ENCODE results near the gene NCOA3. TPM values are rescaled to one million over a fixed set of nuclear protein-coding genes. Genes with fewer than 3 reads are reported as not detected.

The NCOA3 gene
- total RNA-seq, 1 donor from 2014 or later: 42.8 TPM

DNA sequence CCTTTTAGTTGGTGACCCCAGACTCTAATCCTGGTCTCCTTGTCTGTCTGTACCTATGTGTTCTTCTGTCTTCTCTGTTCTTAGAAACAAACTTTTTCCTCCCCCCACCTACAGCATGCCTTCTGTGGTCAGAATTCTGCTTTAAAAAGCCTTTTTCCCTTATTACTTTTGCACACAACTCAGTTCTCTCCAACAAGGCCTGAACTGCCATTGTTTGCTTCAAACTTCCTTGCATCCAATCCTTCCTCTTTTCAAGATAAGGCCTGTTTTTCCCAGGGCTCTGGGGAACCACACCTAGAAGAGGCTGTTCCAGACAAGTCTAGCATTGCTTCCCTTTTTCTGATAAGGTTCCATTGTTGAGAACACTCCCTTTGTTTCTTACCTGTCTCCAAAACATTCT lies 22.2 kb upstream of the NCOA3 start:
- Mint-ChIP-seq H3K36me3 (ENCODE audit: insufficient read depth) (no peaks in the 10 kb centered on the region), H3K27me3 (peaks cover 3% of the 10 kb centered on the region), H3K4me1 (ENCODE audit: low read depth) (peaks cover 3% of the 10 kb centered on the region), H3K4me3 (ENCODE audit: low read depth) (no peak overlapping the region), H3K9me3 (ENCODE audit: low read depth) (no peaks in the 10 kb centered on the region), H3K27ac (peak overlapping the region; percentile 59)
- no peak for DNase-seq (ENCODE audit: low spot score, unreplicated experiment)
- TF ChIP-seq, protein P1, sequence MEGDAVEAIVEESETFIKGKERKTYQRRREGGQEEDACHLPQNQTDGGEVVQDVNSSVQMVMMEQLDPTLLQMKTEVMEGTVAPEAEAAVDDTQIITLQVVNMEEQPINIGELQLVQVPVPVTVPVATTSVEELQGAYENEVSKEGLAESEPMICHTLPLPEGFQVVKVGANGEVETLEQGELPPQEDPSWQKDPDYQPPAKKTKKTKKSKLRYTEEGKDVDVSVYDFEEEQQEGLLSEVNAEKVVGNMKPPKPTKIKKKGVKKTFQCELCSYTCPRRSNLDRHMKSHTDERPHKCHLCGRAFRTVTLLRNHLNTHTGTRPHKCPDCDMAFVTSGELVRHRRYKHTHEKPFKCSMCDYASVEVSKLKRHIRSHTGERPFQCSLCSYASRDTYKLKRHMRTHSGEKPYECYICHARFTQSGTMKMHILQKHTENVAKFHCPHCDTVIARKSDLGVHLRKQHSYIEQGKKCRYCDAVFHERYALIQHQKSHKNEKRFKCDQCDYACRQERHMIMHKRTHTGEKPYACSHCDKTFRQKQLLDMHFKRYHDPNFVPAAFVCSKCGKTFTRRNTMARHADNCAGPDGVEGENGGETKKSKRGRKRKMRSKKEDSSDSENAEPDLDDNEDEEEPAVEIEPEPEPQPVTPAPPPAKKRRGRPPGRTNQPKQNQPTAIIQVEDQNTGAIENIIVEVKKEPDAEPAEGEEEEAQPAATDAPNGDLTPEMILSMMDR (IDR thresholded peaks at IDR 0.05; ENCODE audit: unreplicated experiment): no peak

DNA sequence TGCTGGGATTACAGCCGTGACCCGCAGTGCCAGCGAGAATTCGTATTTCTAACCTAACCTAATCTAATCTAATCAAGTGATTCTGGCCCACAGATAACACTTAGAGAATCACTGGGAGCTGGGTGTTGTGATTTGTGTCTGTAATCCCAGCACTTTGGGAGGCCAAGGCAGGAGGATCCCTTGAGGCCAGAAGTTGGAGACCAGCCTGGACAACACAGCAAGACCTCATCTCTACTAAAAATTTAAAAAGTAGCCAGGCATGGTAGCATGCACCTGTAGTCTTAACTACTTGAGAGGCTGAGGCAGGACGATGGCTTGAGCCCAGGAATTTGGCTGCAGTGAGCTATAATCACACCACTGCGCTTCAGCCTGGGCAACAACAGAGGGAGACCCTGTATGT lies 21.4 kb upstream of the NCOA3 start:
- TF ChIP-seq, protein P1 (IDR thresholded peaks at IDR 0.05; ENCODE audit: unreplicated experiment): no peak
- H3K4me1 Mint-ChIP-seq (ENCODE audit: low read depth): peaks cover 3% of the 10 kb centered on the region
- no peaks in the 10 kb centered on the region for H3K36me3 Mint-ChIP-seq (ENCODE audit: insufficient read depth)
- H3K27me3 Mint-ChIP-seq: peaks cover 3% of the 10 kb centered on the region
- no peak overlapping the region for H3K27ac Mint-ChIP-seq
- no peaks in the 10 kb centered on the region for H3K9me3 Mint-ChIP-seq (ENCODE audit: low read depth)
- no peak for DNase-seq (ENCODE audit: low spot score, unreplicated experiment)
- H3K4me3 Mint-ChIP-seq (ENCODE audit: low read depth): no peak overlapping the region

DNA sequence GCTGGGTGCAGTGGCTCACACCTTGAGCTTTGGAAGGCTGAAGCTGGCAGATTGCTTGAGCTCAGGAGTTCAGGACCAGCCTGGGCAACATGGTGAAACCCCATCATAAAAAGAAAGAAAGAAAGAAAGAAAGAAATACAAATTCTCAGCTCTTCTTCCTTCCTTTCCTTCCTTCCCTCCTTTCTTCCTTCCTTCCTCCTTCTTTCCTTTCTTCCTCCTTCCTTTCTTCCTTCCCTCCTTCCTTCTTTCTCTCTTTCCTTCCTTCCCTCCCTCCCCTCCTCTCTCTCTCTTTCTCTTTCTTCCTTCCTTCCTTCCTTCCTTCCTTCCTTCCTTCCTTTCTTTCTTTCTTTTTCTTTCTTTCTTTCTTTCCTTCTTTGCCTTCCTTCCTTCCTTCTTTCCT lies 21.0 kb upstream of the NCOA3 start:
- Mint-ChIP-seq H3K27ac (no peak overlapping the region), H3K27me3 (peaks cover 3% of the 10 kb centered on the region), H3K4me3 (ENCODE audit: low read depth) (no peak overlapping the region), H3K9me3 (ENCODE audit: low read depth) (no peaks in the 10 kb centered on the region), H3K4me1 (ENCODE audit: low read depth) (peaks cover 3% of the 10 kb centered on the region), H3K36me3 (ENCODE audit: insufficient read depth) (no peaks in the 10 kb centered on the region)
- no peak for DNase-seq (ENCODE audit: low spot score, unreplicated experiment)
- TF ChIP-seq, protein P1 (IDR thresholded peaks at IDR 0.05; ENCODE audit: unreplicated experiment): no peak

DNA sequence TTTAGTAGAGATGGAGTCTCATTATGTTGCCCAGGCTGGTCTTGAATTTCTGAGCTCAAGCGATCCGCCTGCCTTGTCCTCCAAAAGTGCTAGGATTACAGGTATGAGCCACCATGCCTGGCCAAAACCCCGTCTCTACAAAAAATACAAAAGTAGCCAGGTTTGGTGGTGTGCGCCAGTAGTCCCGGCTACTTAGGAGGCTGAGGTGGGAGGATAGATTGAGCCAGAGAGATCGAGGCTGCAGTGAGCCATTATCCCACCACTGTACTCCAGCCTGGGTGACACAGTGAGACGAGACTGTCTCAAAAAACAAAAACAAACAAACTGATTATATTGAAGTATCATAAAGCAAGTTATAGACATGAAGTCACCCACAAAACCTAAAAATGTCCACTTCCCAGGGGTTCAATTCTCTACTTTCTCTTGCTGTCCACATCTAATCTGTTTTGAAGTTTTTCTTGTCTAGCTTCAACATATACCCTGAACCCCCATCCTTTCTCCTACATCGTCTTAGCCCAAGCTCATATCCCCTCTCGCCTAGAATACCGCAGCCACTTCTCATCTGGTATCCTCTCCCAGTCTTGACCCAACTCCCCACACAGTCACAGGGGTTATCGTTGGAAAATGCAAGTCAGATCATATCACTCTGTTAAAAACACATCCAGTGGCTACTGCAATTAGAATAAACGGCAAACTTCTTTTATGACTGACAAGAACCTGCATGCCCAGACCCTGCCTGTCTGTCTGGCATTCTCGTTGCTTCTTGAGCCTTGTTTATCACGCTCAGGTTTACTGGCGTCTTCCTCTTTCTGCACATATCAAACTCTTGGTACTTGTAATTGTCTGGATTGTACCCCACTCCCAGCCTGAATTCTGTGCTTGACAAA lies 20.1 kb upstream of the NCOA3 start:
- Mint-ChIP-seq H3K4me3 (ENCODE audit: low read depth) (no peak overlapping the region), H3K4me1 (ENCODE audit: low read depth) (peaks cover 3% of the 10 kb centered on the region), H3K27ac (no peak overlapping the region), H3K36me3 (ENCODE audit: insufficient read depth) (no peaks in the 10 kb centered on the region), H3K9me3 (ENCODE audit: low read depth) (no peaks in the 10 kb centered on the region), H3K27me3 (peaks cover 3% of the 10 kb centered on the region)
- TF ChIP-seq, protein P1 (IDR thresholded peaks at IDR 0.05; ENCODE audit: unreplicated experiment): no peak
- no peak for DNase-seq (ENCODE audit: low spot score, unreplicated experiment)

DNA sequence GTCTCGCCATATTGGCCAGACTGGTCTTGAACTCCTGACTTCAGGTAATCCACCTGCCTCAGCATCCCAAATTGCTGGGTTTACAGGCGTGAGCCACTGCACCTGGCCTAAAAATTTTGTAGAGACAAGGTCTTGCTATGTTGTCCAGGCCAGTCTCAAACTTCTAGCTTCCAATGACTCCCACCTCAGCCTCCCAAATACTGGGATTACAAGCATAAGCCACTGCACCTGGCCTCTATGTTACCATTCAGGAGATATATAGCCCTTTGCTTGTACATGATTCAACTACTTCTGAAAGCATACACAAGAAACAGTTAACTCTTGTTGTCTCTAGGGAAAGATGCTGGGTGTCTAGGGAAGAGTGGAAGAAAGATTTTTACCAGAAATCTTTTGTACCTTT lies 19.0 kb upstream of the NCOA3 start:
- Mint-ChIP-seq H3K4me1 (ENCODE audit: low read depth) (peaks cover 10% of the 10 kb centered on the region), H3K27ac (no peak overlapping the region), H3K9me3 (ENCODE audit: low read depth) (no peaks in the 10 kb centered on the region), H3K27me3 (peaks cover 3% of the 10 kb centered on the region), H3K36me3 (ENCODE audit: insufficient read depth) (no peaks in the 10 kb centered on the region), H3K4me3 (ENCODE audit: low read depth) (no peak overlapping the region)
- TF ChIP-seq, protein P1 (IDR thresholded peaks at IDR 0.05; ENCODE audit: unreplicated experiment): no peak
- DNase-seq (ENCODE audit: low spot score, unreplicated experiment): no peak
